OCI-LY1 (cell line): Measurements from ENCODE around the gene TTC31.

ENCODE experiments used
- H2AFZ ChIP-seq: fragments of 200-600 bp; sonication (generic), shearing (Covaris generic); 2 replicates; pipeline ENCODE4 v1.6.0; 2014; ENCODE audit warnings: antibody characterized with exemption, mild to moderate bottlenecking, low read length
- H3F3A ChIP-seq: fragments of 200-600 bp; sonication (generic), shearing (Covaris generic); 2 replicates; pipeline ENCODE4 v1.6.0; 2014; ENCODE audit warnings: mild to moderate bottlenecking, antibody characterized with exemption, low read length, moderate library complexity; ENCODE audit not compliant: insufficient read depth
- H3K27ac ChIP-seq: fragments of 200-600 bp; sonication (generic); 2 replicates; pipeline ENCODE4 v1.5.1; 2014; ENCODE audit warnings: low read length, mixed run types, mild to moderate bottlenecking, low read depth; ENCODE audit not compliant: poor library complexity, severe bottlenecking
- H3K27me3 ChIP-seq: fragments of 200-600 bp; sonication (generic); 2 replicates; pipeline ENCODE4 v1.6.0; 2014; ENCODE audit warnings: antibody characterized with exemption, mild to moderate bottlenecking, low read length, moderate library complexity; ENCODE audit not compliant: insufficient read depth
- H3K36me3 ChIP-seq: fragments of 200-600 bp; sonication (generic); 2 replicates; pipeline ENCODE4 v1.6.1; 2014; ENCODE audit warnings: mild to moderate bottlenecking, antibody characterized with exemption, low read length, moderate library complexity, mixed read lengths; ENCODE audit not compliant: insufficient read depth
- H3K4me1 ChIP-seq: fragments of 200-600 bp; sonication (generic); 2 replicates; pipeline ENCODE4 v1.5.1; 2014; ENCODE audit warnings: mild to moderate bottlenecking, low read length, moderate library complexity; ENCODE audit not compliant: insufficient read depth, severe bottlenecking
- H3K4me2 ChIP-seq: fragments of 200-600 bp; sonication (generic), shearing (Covaris generic); 2 replicates; pipeline ENCODE4 v1.6.1; 2014; ENCODE audit warnings: low read length
- H3K4me3 ChIP-seq: fragments of 200-600 bp; sonication (generic); 2 replicates; pipeline ENCODE4 v1.5.1; 2014; ENCODE audit warnings: low read length, low read depth, mild to moderate bottlenecking, mixed read lengths; ENCODE audit not compliant: poor library complexity, severe bottlenecking
- H3K79me2 ChIP-seq: fragments of 200-600 bp; shearing (Covaris generic); 2 replicates; pipeline ENCODE4 v1.6.1; 2016; ENCODE audit warnings: mixed run types, low read length, mixed read lengths; ENCODE audit not compliant: insufficient read depth
- H3K9ac ChIP-seq: fragments of 200-600 bp; sonication (generic), shearing (Covaris generic); 2 replicates; pipeline ENCODE4 v1.6.1; 2014; ENCODE audit warnings: mild to moderate bottlenecking, low read length, mixed read lengths
- H3K9me2 ChIP-seq: fragments of 200-600 bp; sonication (generic), shearing (Covaris generic); 2 replicates; pipeline ENCODE4 v1.6.1; 2014; ENCODE audit warnings: low read depth, mild to moderate bottlenecking, low read length, mixed read lengths
- H3K9me3 ChIP-seq: fragments of 200-600 bp; shearing (Covaris generic); 2 replicates; pipeline ENCODE4 v1.6.1; 2014; ENCODE audit warnings: low read length, mixed read lengths
- H4K20me1 ChIP-seq: fragments of 200-600 bp; sonication (generic), shearing (Covaris generic); 2 replicates; pipeline ENCODE4 v1.6.0; 2016; ENCODE audit warnings: mild to moderate bottlenecking, low read length; ENCODE audit not compliant: insufficient read depth
- EZH2 ChIP-seq: fragments of 200-600 bp; sonication (generic), shearing (Covaris generic); IDR thresholded peaks from 2 replicates; pipeline ENCODE4 v1.8.0; 2017; ENCODE audit warnings: borderline replicate concordance, mixed run types, mild to moderate bottlenecking, antibody characterized with exemption, low read length, moderate library complexity, mixed read lengths
- TF ChIP-seq, protein P1 (sequence below): fragments of 200-600 bp; sonication (generic), shearing (Covaris generic); IDR thresholded peaks from 2 replicates; pipeline ENCODE4 v1.5.1; 2017; ENCODE audit warnings: mild to moderate bottlenecking, antibody characterized with exemption, low read length, moderate library complexity, mixed read lengths

TTC31 gene

DNA sequence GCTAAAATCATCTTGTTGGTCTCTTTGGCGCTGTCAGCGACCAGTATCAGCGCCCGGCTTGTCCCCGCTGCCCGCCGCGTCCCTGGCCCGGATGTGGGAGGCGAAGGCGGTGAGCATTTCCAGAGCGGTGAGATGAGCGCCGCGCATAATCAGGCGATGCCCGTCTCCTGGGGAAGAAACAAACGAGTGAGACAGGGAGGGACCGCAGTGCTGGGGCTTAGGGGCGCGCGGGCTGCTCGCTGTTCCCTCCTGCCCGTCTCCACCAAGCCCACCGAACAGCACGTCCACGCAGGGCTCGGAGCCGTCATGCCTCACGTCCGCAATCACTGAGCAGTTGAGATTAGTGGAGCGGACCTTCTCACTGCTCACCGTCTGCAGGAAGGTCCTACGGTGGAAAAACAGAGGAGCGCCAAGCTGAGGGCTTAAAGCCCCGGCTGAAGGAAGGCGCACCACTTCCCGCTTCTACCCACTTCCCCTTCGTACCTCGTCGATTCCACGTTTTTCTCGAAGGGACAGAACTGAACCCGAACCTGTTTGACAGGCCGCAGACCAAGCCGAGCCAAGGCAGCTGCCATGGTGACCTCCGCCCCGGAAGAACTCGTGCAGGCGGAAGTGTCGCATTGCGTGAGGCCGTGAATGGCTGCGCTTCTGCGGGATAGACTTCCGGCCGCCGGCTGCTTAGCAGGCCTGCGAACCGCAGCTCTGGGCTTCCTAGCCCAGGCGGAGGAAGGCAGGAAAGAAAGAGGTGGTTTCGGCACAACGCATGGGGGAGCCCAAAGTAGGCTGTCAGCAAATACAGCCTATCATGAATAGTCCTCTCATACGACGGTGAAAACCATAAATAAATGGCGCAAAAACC lies 10.6 kb upstream of the TTC31 start, which contains the start of gene MRPL53:
Gene MRPL53 (minus strand): TSS at position 595 of the 859 bp plus-strand sequence. CDS start 20 bp downstream, at position 575.
- H3K79me2 ChIP-seq: no peaks in the 10 kb centered on the region
- H3K9ac ChIP-seq: peak within 1 kb of the TSS; percentile 85
- H3K9me3 ChIP-seq: no peaks in the 10 kb centered on the region
- H3K27me3 ChIP-seq: no peaks in the 10 kb centered on the region
- H3K36me3 ChIP-seq: peaks cover 17% of the 10 kb centered on the region
- no peak within 1 kb of the TSS for H2AFZ ChIP-seq
- H3K4me1 ChIP-seq: peaks cover 21% of the 10 kb centered on the region
- no peaks in the 10 kb centered on the region for H3F3A ChIP-seq
- H3K4me2 ChIP-seq: peak within 1 kb of the TSS; percentile 99
- no peaks in the 10 kb centered on the region for H4K20me1 ChIP-seq
- TF ChIP-seq, protein P1, sequence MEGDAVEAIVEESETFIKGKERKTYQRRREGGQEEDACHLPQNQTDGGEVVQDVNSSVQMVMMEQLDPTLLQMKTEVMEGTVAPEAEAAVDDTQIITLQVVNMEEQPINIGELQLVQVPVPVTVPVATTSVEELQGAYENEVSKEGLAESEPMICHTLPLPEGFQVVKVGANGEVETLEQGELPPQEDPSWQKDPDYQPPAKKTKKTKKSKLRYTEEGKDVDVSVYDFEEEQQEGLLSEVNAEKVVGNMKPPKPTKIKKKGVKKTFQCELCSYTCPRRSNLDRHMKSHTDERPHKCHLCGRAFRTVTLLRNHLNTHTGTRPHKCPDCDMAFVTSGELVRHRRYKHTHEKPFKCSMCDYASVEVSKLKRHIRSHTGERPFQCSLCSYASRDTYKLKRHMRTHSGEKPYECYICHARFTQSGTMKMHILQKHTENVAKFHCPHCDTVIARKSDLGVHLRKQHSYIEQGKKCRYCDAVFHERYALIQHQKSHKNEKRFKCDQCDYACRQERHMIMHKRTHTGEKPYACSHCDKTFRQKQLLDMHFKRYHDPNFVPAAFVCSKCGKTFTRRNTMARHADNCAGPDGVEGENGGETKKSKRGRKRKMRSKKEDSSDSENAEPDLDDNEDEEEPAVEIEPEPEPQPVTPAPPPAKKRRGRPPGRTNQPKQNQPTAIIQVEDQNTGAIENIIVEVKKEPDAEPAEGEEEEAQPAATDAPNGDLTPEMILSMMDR: no peak
- H3K4me3 ChIP-seq: peak within 1 kb of the TSS; percentile 84
- no peaks in the 10 kb centered on the region for H3K9me2 ChIP-seq
- peak within 1 kb of the TSS; percentile 89 for H3K27ac ChIP-seq

DNA sequence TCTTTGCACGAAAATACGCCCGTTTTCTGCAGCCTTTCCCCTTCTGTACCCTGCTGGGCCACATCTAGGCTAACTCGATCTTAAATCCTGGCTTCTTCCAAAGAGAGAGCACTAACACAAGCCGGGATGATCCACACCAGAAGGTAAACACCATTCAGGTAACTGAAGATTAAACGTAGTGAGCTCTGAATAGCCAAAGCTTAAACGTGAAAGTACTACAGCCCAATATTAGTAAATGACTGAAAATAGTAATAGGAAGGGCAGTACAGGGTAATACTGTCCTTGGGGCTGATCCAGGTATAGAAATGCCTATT lies 10.0 kb upstream of the TTC31 start:
- H3K36me3 ChIP-seq: peaks cover 21% of the 10 kb centered on the region
- TF ChIP-seq, protein P1: no peak
- no peak for TF ChIP-seq EZH2
- no peaks in the 10 kb centered on the region for H3K9me3 ChIP-seq
- H2AFZ ChIP-seq: no peak overlapping the region
- H3F3A ChIP-seq: no peaks in the 10 kb centered on the region
- no peaks in the 10 kb centered on the region for H3K27me3 ChIP-seq
- no peaks in the 10 kb centered on the region for H4K20me1 ChIP-seq
- peaks cover 21% of the 10 kb centered on the region for H3K4me1 ChIP-seq
- H3K79me2 ChIP-seq: no peaks in the 10 kb centered on the region
- H3K4me2 ChIP-seq: peak overlapping the region; percentile 99
- peak overlapping the region; percentile 84 for H3K4me3 ChIP-seq
- no peaks in the 10 kb centered on the region for H3K9me2 ChIP-seq
- H3K9ac ChIP-seq: peak overlapping the region; percentile 85
- peak overlapping the region; percentile 89 for H3K27ac ChIP-seq

DNA sequence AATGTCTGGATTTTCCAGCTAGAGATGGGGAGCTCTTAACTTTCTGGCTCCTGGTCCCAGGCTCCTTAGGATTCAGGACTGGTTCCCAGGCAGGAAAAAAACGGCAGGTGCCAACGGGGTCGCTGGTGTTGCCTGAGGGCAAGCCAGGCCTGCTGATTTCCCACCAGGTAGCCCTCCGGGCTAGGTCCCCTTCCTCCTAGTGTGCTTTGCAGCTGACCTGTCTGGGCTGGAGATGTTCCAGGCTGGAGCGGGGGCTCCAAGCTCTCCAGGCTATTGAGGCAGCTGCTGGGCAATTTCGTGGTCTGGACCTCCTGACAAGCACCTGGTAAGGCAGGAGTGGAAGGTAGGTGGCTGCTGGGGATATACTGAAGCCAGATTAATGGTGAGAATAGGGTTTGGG lies 8.4 kb upstream of the TTC31 start:
- no peaks in the 10 kb centered on the region; the same call in 1 of the 2 replicates for H3F3A ChIP-seq
- no peak overlapping the region for H3K4me3 ChIP-seq
- H3K79me2 ChIP-seq: no peaks in the 10 kb centered on the region
- peaks cover 21% of the 10 kb centered on the region for H3K4me1 ChIP-seq
- H3K27ac ChIP-seq: no peak overlapping the region
- H3K9me3 ChIP-seq: no peaks in the 10 kb centered on the region
- H3K27me3 ChIP-seq: no peaks in the 10 kb centered on the region
- TF ChIP-seq, protein P1: no peak
- no peak for TF ChIP-seq EZH2
- H3K36me3 ChIP-seq: peaks cover 22% of the 10 kb centered on the region
- no peaks in the 10 kb centered on the region for H3K9me2 ChIP-seq
- H2AFZ ChIP-seq: no peak overlapping the region
- H4K20me1 ChIP-seq: no peaks in the 10 kb centered on the region
- no peak overlapping the region for H3K9ac ChIP-seq
- H3K4me2 ChIP-seq: no peak overlapping the region
